Renal cortical epithelial cell (primary cell): ENCODE data around the gene TEX261. TPM values are rescaled to one million over a fixed set of nuclear protein-coding genes. Genes with fewer than 3 reads are reported as not detected.

Source experiments
- DNase-seq: peaks from one replicate; pipeline ENCODE4 v3.0.0-alpha.2; 2011; ENCODE audit warnings: low read depth
- total RNA-seq: library from RNA; depleted of rRNA; stranded (reverse); fragments of >200 nt; gene quantifications from 2 replicates; pipeline ENCODE4 v1.2.3, GENCODE V29; 2014

The TEX261 gene
- total RNA-seq, 1 donor from 2014 or later = 40.7 TPM

DNA sequence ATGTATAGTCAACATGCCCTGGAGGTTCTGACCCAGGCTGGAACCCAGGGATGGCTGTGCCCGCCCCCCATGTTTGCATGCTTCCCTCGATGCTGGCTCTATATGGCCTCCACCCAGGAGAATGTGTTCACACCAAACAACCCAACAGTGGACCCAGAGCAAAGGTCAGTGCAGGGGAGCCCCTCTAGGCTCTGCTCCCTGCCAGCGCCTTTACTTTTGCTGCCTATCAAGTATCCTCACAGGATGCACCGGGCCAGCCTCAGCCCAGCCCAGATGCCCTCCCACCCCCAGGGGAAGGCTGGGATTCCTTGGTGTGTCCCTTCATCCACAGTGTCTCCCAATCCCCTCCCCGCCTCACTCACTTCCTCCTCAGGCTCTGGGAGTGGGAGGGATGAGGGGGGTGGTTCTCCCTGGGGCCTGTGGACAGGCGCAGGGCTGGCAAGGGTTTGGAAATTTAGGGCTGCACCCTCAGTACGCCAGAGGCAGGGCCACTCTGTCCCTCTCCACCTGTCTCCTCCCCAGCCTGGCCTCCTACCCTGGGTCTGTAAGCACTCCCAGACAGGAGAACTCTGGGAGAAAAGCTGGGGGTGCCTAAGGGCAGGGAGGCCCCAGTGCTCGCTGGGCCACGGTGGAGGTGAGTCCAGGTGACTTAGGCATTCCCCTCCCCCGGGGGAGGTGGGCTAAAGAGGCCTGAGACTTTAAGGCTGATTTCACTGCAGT is 56.6 kb downstream of the TEX261 start:
- no peak for DNase-seq

DNA sequence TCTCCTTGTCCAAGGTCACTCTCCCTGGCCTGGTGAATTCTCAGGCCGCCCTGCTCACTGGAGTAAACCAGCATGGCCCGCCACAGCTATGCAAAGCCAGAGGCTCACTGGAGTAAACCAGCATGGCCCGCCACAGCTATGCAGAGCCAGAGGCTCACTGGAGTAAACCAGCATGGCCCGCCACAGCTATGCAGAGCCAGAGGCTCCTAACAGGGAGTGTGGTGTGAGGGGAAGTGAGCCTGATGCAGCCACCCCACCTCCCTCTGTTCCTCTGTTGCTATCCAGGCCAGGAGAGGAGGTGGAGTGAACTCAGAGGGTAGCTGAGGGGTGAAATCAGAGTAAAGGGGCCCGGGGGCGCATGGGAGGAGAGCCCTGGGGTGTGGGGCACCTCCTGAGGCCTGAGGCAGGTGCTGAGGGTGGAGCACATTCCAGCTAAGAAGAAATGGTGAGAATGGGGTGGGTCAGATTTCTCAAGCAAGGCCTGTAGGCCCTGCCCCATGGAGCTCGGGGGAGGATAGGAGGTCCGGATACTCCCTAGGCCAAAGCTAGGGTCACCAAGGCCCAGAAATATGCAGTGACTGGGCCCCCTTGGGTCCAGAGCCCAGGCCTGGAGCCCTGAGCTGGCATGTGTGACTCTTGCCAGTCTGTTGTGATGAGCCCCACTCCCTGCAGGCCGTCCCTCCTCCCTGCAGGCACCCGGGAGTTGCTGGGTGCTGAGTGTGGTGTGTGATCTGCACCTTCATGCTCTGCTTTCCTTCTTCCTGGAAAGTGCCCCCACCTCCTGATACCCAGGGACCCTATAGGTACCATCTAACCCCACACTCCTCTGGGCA is 57.5 kb downstream of the TEX261 start:
- peak; percentile 4 for DNase-seq

DNA sequence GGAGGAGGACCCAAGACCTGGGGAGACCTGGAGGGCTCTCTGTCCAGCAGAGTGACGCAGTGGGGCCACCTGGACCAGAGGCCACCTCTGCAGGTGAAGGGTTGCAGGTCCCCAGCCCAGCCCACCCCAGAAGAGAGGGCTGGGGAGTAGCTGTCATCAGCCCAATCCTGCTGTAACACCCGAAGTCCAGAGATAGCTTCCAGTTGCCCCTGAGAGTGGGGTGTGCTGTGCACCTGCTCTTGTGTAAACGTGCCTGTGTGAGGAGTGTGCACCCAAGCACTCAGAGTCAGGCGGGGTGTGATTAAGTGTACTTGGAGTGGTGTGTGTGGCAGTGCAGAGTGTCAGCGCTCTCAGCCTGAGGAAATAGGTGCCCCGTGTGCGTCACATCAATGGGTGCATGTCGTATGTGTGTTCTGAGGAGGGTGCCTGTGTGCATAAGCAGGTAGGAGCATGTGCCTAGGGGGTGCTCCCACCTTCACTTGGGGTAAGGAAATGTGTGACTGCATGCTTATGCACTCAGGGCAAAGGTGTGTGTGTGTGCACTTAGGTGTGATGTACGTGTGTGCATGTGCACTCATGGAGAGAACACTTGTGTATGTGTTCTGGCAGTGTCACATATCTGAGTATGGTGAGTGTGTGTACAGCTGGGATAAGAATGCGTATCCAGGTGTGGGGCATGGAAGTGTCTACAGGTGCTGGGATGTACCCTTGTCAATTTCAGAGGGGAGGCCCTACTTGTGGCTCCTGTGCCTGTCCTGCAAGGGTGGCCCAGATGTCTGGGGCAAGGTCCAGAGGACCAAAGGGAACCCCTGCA is 58.3 kb downstream of the TEX261 start:
- no peak for DNase-seq

Other genes starting within 250 kb of the TEX261 start
- 0.35 and 2.3 TPM in 2 replicates for gene ADD2, start 226.7 kb downstream of the TEX261 start, total RNA-seq
- not detected in 2 replicates for gene FIGLA, start 204.2 kb downstream of the TEX261 start, total RNA-seq
- not detected in 2 replicates for gene CLEC4F, start 174.3 kb downstream of the TEX261 start, total RNA-seq
- gene CD207, start 159.1 kb downstream of the TEX261 start, total RNA-seq = not detected in 2 replicates
- 0.52 and 2.5 TPM in 2 replicates for gene VAX2, start 94.3 kb downstream of the TEX261 start, total RNA-seq
- 0.89 TPM in 1 of 2 replicates, not detected in the other for gene ATP6V1B1, start 59.0 kb downstream of the TEX261 start, total RNA-seq
- gene ANKRD53, start 16.2 kb downstream of the TEX261 start, total RNA-seq = 0.30 TPM in 1 of 2 replicates, not detected in the other
- 46.2 and 63.7 TPM in 2 replicates for gene NAGK, start 73.8 kb upstream of the TEX261 start, total RNA-seq
- 5.5 and 6.6 TPM in 2 replicates for gene MCEE, start 135.4 kb upstream of the TEX261 start, total RNA-seq
- gene MPHOSPH10, start 135.8 kb upstream of the TEX261 start, total RNA-seq = 10.4 and 18.8 TPM in 2 replicates
- gene PAIP2B, start 232.2 kb upstream of the TEX261 start, total RNA-seq = 1.2 and 4.3 TPM in 2 replicates